ENCODE measurements around the gene AFMID. TPM values are rescaled to one million over a fixed set of nuclear protein-coding genes. Genes with fewer than 3 reads are reported as not detected.

The AFMID gene
- total RNA-seq, 1 donor from 2014 or later: 15.4 TPM

DNA sequence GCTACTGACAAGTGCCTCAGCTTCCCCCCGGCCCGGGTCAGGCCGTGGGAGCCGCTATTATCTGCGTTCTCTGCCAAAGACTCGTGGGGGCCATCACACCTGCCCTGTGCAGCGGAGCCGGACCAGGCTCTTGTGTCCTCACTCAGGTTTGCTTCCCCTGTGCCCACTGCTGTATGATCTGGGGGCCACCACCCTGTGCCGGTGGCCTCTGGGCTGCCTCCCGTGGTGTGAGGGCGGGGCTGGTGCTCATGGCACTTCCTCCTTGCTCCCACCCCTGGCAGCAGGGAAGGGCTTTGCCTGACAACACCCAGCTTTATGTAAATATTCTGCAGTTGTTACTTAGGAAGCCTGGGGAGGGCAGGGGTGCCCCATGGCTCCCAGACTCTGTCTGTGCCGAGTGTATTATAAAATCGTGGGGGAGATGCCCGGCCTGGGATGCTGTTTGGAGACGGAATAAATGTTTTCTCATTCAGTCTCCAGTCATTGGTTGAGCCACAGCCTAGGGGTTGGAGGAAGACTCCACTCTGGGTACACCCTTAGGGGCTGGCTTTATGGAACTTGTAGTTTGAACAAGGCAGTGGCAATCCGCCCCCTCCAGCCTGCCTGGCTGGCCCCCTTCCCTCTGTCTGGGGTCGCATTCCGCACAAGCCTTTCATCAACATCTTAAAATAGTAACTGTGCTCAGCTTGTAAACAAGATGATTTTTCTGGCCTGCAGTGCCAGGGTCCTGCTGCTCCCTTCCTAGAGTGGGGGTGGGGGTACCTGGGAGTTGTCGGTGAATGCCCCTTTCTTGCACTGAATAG lies 14.7 kb upstream of the AFMID start:
- CTCF ChIA-PET: interaction anchor here (0.9 to 9.7 kb wide), 3 partner anchors 32 to 60 kb away, joined by 3 to 220 read pairs (median 5); partner anchors contain the start of genes TMC6 and TMC8
- TF ChIP-seq CTCF (IDR thresholded peaks at IDR 0.05): no peak
- Mint-ChIP-seq H3K27me3 (no peaks in the 10 kb centered on the region), H3K4me1 (peaks cover 81% of the 10 kb centered on the region), H3K9me3 (no peaks in the 10 kb centered on the region), H3K36me3 (ENCODE audit: low read depth) (peaks cover 68% of the 10 kb centered on the region), H3K27ac (peak overlapping the region; percentile 90), H3K4me3 (peak overlapping the region; percentile 84)
- intact Hi-C loops (cut with micrococcal nuclease): loop anchor here (1.0 kb wide), 1 partner anchor 17 kb away; no protein-coding TSS in a partner anchor
- POLR2A ChIA-PET: interaction anchor here (0.7 to 33.1 kb wide), 3 partner anchors 31 to 104 kb away, joined by 3 to 2404 read pairs (median 3); partner anchors contain the start of genes C17orf99, TMC6 and TMC8
- ATAC-seq (ENCODE audit: low read depth) (no peak), DNase-seq (peak; percentile 43)

DNA sequence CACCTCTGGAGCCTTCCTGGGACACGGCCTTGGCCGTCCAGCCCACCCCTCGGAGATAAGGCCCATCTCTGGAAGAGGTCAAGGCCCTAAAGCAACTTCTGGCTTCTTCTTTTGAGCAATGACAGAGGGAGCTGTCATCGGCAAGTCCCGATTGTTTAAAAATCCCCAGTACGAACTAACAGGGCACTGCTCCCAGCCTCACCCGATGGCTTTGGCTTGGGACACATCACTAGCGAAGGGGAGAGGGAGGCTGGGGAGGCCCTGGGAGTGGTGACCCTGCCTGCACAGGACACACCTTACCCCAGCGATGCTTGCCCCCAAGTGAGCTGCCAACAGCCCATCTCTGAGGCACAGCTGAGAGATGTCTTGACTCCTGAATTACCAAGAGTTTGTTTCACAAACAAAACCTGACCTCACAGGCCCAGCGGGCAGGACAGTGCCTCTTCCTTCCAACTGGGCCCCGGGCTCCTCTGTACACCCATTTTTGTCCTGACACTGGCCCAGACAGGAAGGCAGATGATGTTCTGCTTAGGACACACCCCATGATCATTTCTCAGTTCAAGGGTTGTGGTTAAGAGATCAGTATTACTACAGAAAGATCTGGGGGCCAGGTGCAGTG lies 14.0 kb upstream of the AFMID start:
- ChIA-PET POLR2A (interaction anchor here (1.2 to 33.1 kb wide), 5 partner anchors 14 to 103 kb away, joined by 3 to 2404 read pairs (median 42); partner anchors contain the start of genes AFMID, C17orf99, TK1 and TMC6), CTCF (interaction anchor here (0.9 to 9.7 kb wide), 5 partner anchors 10 to 113 kb away, joined by 3 to 220 read pairs (median 3); partner anchors contain the start of genes TMC6 and TMC8)
- H3K27ac Mint-ChIP-seq: peak overlapping the region; percentile 90
- DNase-seq (no peak), ATAC-seq (ENCODE audit: low read depth) (peak; percentile 45)
- no peaks in the 10 kb centered on the region for H3K27me3 Mint-ChIP-seq
- peak overlapping the region; percentile 84 for H3K4me3 Mint-ChIP-seq
- TF ChIP-seq CTCF (IDR thresholded peaks at IDR 0.05): no peak
- intact Hi-C loops (cut with micrococcal nuclease): no loop called here
- H3K36me3 Mint-ChIP-seq (ENCODE audit: low read depth): peaks cover 68% of the 10 kb centered on the region
- H3K9me3 Mint-ChIP-seq: no peaks in the 10 kb centered on the region
- H3K4me1 Mint-ChIP-seq: peaks cover 80% of the 10 kb centered on the region

- ChIA-PET POLR2A (interaction anchor here (0.6 to 33.1 kb wide), 8 partner anchors 9 to 604 kb away, joined by 3 to 2404 read pairs (median 7); partner anchors contain the start of genes AFMID, C17orf99, TK1 and TMC6), CTCF (interaction anchor here (0.6 to 9.7 kb wide), 9 partner anchors 9 to 74 kb away, joined by 3 to 220 read pairs (median 4); partner anchors contain the start of genes TMC6 and TMC8)
- no peak for DNase-seq
- H3K27ac Mint-ChIP-seq: peak overlapping the region; percentile 90
- H3K4me1 Mint-ChIP-seq: peaks cover 83% of the 10 kb centered on the region
- no peaks in the 10 kb centered on the region for H3K27me3 Mint-ChIP-seq
- peaks cover 66% of the 10 kb centered on the region for H3K36me3 Mint-ChIP-seq (ENCODE audit: low read depth)
- intact Hi-C loops (cut with micrococcal nuclease): no loop called here
- TF ChIP-seq CTCF (IDR thresholded peaks at IDR 0.05): no peak
- H3K4me3 Mint-ChIP-seq: peak overlapping the region; percentile 84
- H3K9me3 Mint-ChIP-seq: no peaks in the 10 kb centered on the region
- no peak for ATAC-seq (ENCODE audit: low read depth)
Observed at GRCh38 chr17:78174346-78174869, 12.8 kb upstream of the AFMID start.

DNA sequence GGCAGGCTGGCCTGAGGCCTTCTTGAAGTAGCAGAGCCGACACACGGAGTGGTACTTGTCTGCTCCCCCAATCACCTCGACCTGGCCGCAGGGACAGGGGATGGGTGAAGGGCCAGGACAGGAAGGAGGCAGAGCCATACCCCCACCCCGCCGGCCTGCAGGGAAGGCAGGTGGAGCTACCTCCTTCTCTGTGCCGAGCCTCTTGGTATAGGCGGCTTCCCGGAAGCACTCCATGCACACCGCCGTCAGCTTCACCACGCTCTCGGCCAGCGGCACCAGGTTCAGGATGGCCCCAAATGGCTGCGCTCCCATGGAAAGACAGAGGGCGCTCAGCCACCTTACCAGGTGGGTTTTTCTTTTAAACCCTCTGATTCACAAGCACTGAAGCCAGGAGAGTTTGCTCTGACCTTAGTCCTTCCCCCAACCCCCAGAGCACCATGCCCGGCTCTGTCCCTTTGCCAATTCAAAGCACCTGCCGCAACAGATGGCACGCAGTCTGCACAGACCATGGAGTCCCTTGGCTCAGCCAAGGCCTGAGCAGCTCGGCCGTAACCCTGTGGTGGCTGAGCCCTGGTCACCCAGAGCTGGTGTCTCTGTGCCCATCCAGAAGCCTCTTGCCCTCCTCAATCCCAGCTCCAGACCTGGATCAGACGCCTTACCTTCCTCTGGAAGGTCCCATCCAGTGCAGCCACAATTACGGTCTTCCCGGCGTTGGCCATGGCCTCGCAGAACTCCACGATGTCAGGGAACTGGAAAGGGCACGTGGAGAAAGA lies 12.1 kb upstream of the AFMID start:
- intact Hi-C loops (cut with micrococcal nuclease): loop anchor here (5.0 kb wide), 1 partner anchor 247 kb away; no protein-coding TSS in a partner anchor
- ATAC-seq (ENCODE audit: low read depth): no peak
- no peak for TF ChIP-seq CTCF (IDR thresholded peaks at IDR 0.05)
- H3K4me3 Mint-ChIP-seq: no peak overlapping the region
- H3K36me3 Mint-ChIP-seq (ENCODE audit: low read depth): peaks cover 60% of the 10 kb centered on the region
- ChIA-PET CTCF (interaction anchor here (0.9 to 9.7 kb wide), 10 partner anchors 8 to 90 kb away, joined by 3 to 220 read pairs (median 7); partner anchors contain the start of genes TMC6 and TMC8), POLR2A (interaction anchor here (0.6 to 33.1 kb wide), 9 partner anchors 8 to 603 kb away, joined by 3 to 2404 read pairs (median 7); partner anchors contain the start of genes AFMID, C17orf99, TK1 and TMC6)
- H3K27me3 Mint-ChIP-seq: no peaks in the 10 kb centered on the region
- no peak for DNase-seq
- H3K27ac Mint-ChIP-seq: peak overlapping the region; percentile 90
- no peaks in the 10 kb centered on the region for H3K9me3 Mint-ChIP-seq
- peaks cover 80% of the 10 kb centered on the region for H3K4me1 Mint-ChIP-seq
